Neural crest cell (in vitro differentiated cells): Measurements from ENCODE around the gene PARP11. TPM values are rescaled to one million over a fixed set of nuclear protein-coding genes. Genes with fewer than 3 reads are reported as not detected.

ENCODE experiments used
- DNase-seq: peaks from one replicate; pipeline ENCODE4 v3.0.0; 2021; ENCODE audit warnings: low read depth, mixed read lengths, low spot score
- H3K27ac Mint-ChIP-seq: one replicate; pipeline ENCODE4 v1.8.0; 2021; ENCODE audit warnings: mild to moderate bottlenecking, mixed read lengths; ENCODE audit not compliant: unreplicated experiment
- H3K27me3 Mint-ChIP-seq: 2 replicates; pipeline ENCODE4 v1.8.0; 2021; ENCODE audit warnings: low read depth, mild to moderate bottlenecking, mixed read lengths
- H3K36me3 Mint-ChIP-seq: 2 replicates; pipeline ENCODE4 v1.8.0; 2021; ENCODE audit warnings: low read depth, mild to moderate bottlenecking, mixed read lengths
- H3K4me1 Mint-ChIP-seq: 2 replicates; pipeline ENCODE4 v1.8.0; 2021; ENCODE audit warnings: mixed read lengths
- H3K4me3 Mint-ChIP-seq: one replicate; pipeline ENCODE4 v1.8.0; 2021; ENCODE audit warnings: mild to moderate bottlenecking, mixed read lengths
- H3K9me3 Mint-ChIP-seq: 2 replicates; pipeline ENCODE4 v1.8.0; 2021; ENCODE audit warnings: mixed read lengths
- CTCF ChIP-seq: fragments of 200-600 bp; sonication (generic); conservative IDR thresholded peaks from 2 replicates; pipeline ENCODE4 v1.5.0; 2021; ENCODE audit warnings: antibody characterized with exemption, mild to moderate bottlenecking
- total RNA-seq: library from RNA; stranded (reverse); gene quantifications from 2 replicates; pipeline ENCODE4 v1.2.1, GENCODE V29; 2021

PARP11 gene
- total RNA-seq, 1 donor from 2014 or later = 17.3 TPM

GRCh38 chr12:3838076-3838475 is 35.1 kb downstream of the PARP11 start:
- Mint-ChIP-seq H3K36me3 (peaks cover 34% of the 10 kb centered on the region), H3K27me3 (no peaks in the 10 kb centered on the region), H3K27ac (no peak overlapping the region), H3K4me3 (no peak overlapping the region), H3K9me3 (no peaks in the 10 kb centered on the region), H3K4me1 (no peaks in the 10 kb centered on the region)
- DNase-seq = no peak
- TF ChIP-seq CTCF = no peak

GRCh38 chr12:3837049-3837448 is 36.1 kb downstream of the PARP11 start:
- Mint-ChIP-seq H3K4me3 (no peak overlapping the region), H3K27me3 (no peaks in the 10 kb centered on the region), H3K9me3 (no peaks in the 10 kb centered on the region), H3K27ac (no peak overlapping the region), H3K4me1 (no peaks in the 10 kb centered on the region), H3K36me3 (peaks cover 34% of the 10 kb centered on the region)
- no peak for TF ChIP-seq CTCF
- no peak for DNase-seq

GRCh38 chr12:3836641-3837040 is 36.6 kb downstream of the PARP11 start:
- Mint-ChIP-seq H3K27ac (no peak overlapping the region), H3K4me3 (no peak overlapping the region), H3K4me1 (no peaks in the 10 kb centered on the region), H3K9me3 (no peaks in the 10 kb centered on the region), H3K36me3 (peaks cover 30% of the 10 kb centered on the region), H3K27me3 (no peaks in the 10 kb centered on the region)
- no peak for TF ChIP-seq CTCF
- no peak for DNase-seq

- peaks cover 24% of the 10 kb centered on the region for H3K36me3 Mint-ChIP-seq
- no peak for DNase-seq
- TF ChIP-seq CTCF = peak; percentile 18
- H3K9me3 Mint-ChIP-seq = no peaks in the 10 kb centered on the region
- H3K4me3 Mint-ChIP-seq = no peak overlapping the region
- no peaks in the 10 kb centered on the region for H3K4me1 Mint-ChIP-seq
- no peak overlapping the region for H3K27ac Mint-ChIP-seq
- H3K27me3 Mint-ChIP-seq = no peaks in the 10 kb centered on the region
Measured at GRCh38 chr12:3835914-3836313, 37.3 kb downstream of the PARP11 start.

- Mint-ChIP-seq H3K36me3 (peaks cover 17% of the 10 kb centered on the region), H3K9me3 (no peaks in the 10 kb centered on the region), H3K4me3 (no peak overlapping the region), H3K4me1 (no peaks in the 10 kb centered on the region), H3K27ac (no peak overlapping the region), H3K27me3 (no peaks in the 10 kb centered on the region)
- TF ChIP-seq CTCF = no peak
- no peak for DNase-seq
Measured at GRCh38 chr12:3834774-3835173, 38.4 kb downstream of the PARP11 start.
